PC-9 (cell line): Measurements from ENCODE around the gene GCLC. TPM values are rescaled to one million over a fixed set of nuclear protein-coding genes. Genes with fewer than 3 reads are reported as not detected.
A peak's percentile ranks its signal among the peaks of the same experiment; 100 is the strongest.

ENCODE experiments used
- BruUV-seq: library from RNA; stranded (reverse); fragments of 400-500 nt; replicated peaks from 2 replicates; lab custom pipeline; 2021; lab: Mats Ljungman, UMichigan
- CTCF ChIA-PET: fragments of 300-600 bp; sonication (Branson Sonifier 250); formaldehyde crosslinking; loops from one replicate; lab custom pipeline; 2022; ENCODE audit warnings: antibody characterized with exemption; lab: Charles Lee
- POLR2A ChIA-PET: fragments of 300-600 bp; sonication (Branson Sonifier 250); formaldehyde crosslinking; loops from one replicate; lab custom pipeline; 2022; ENCODE audit warnings: antibody characterized with exemption; ENCODE audit not compliant: unreplicated experiment; lab: Charles Lee
- DNase-seq, 2 experiments: peaks; one replicate each; pipeline versions ENCODE4 v3.0.0 to v3.0.0-alpha.2; 2015 to 2022; ENCODE audit warnings: mixed read lengths in 1 of 2
- H2AFZ ChIP-seq: fragments of 200-600 bp; sonication (generic); 2 replicates; pipeline ENCODE4 v1.8.1; 2017; ENCODE audit warnings: antibody characterized with exemption
- H3F3A ChIP-seq: fragments of 200-600 bp; sonication (generic); 2 replicates; pipeline ENCODE4 v1.8.1; 2017; ENCODE audit warnings: antibody characterized with exemption, mild to moderate bottlenecking, low read depth; ENCODE audit not compliant: insufficient read depth
- H3K27ac ChIP-seq: fragments of 200-600 bp; sonication (generic); 2 replicates; pipeline ENCODE4 v1.6.1; 2016; ENCODE audit warnings: mixed run types
- H3K27me3 ChIP-seq: fragments of 200-600 bp; sonication (generic); 2 replicates; pipeline ENCODE4 v1.6.1; 2016; ENCODE audit warnings: low read depth, mixed run types; ENCODE audit not compliant: insufficient read depth
- H3K36me3 ChIP-seq: fragments of 200-600 bp; sonication (generic); 2 replicates; pipeline ENCODE4 v1.6.1; 2016; ENCODE audit warnings: low read depth, mixed run types
- H3K4me1 ChIP-seq: fragments of 200-600 bp; sonication (generic); replicated peaks from 2 replicates; pipeline ENCODE4 v1.6.1; 2016; ENCODE audit warnings: mixed run types; ENCODE audit not compliant: insufficient read depth
- H3K4me2 ChIP-seq: fragments of 200-600 bp; sonication (generic); 2 replicates; pipeline ENCODE4 v1.6.1; 2017; ENCODE audit warnings: mixed run types
- H3K4me3 ChIP-seq: fragments of 200-600 bp; sonication (generic); 2 replicates; pipeline ENCODE4 v1.6.1; 2016; ENCODE audit warnings: mixed run types
- H3K79me2 ChIP-seq: fragments of 200-600 bp; sonication (generic); 2 replicates; pipeline ENCODE4 v1.6.1; 2017; ENCODE audit warnings: low read depth, mixed run types
- H3K9me2 ChIP-seq: fragments of 200-600 bp; sonication (generic); 2 replicates; pipeline ENCODE4 v1.8.1; 2017; ENCODE audit warnings: mild to moderate bottlenecking; ENCODE audit not compliant: insufficient read depth
- H3K9me3 ChIP-seq: fragments of 200-600 bp; sonication (generic); 2 replicates; pipeline ENCODE4 v1.8.1; 2016; ENCODE audit warnings: low read depth; ENCODE audit not compliant: insufficient read depth
- H4K20me1 ChIP-seq: fragments of 200-600 bp; sonication (generic); 2 replicates; pipeline ENCODE4 v1.8.1; 2017; ENCODE audit not compliant: insufficient read depth
- CTCF ChIP-seq: fragments of 200-600 bp; sonication (generic); conservative IDR thresholded peaks from 2 replicates; pipeline ENCODE4 v1.6.1; 2017; ENCODE audit warnings: mixed run types, antibody characterized with exemption, mild to moderate bottlenecking, moderate library complexity
- EZH2 ChIP-seq: fragments of 200-600 bp; sonication (generic); IDR thresholded peaks from 2 replicates; pipeline ENCODE4 v1.8.0; 2017; ENCODE audit warnings: antibody characterized with exemption, low read depth
- intact Hi-C: fragments of 100-400 bp; cut with micrococcal nuclease; formaldehyde crosslinking; loops from one replicate; pipeline ENCODE4 v1.10.0; 2022; ENCODE audit not compliant: unreplicated experiment
- total RNA-seq: library from RNA; stranded (reverse); gene quantifications from 2 replicates; pipeline ENCODE4 v1.2.3, GENCODE V29; 2021

The GCLC gene
- total RNA-seq, 1 experiment from 2014 or later, result 213 TPM

- intact Hi-C loops, result no loop called here
- Histone ChIP-seq H3K4me2 (peak overlapping the region; percentile 98), H3K4me1 (peaks cover 51% of the 10 kb centered on the region), H3K9me3 (no peaks in the 10 kb centered on the region), H3K79me2 (peaks cover 100% of the 10 kb centered on the region), H3K27ac (no peak overlapping the region), H3F3A (peaks cover 16% of the 10 kb centered on the region; the same call in 1 of the 2 replicates), H3K36me3 (peaks cover 60% of the 10 kb centered on the region), H2AFZ (no peak overlapping the region), H3K27me3 (no peaks in the 10 kb centered on the region), H3K9me2 (no peaks in the 10 kb centered on the region), H3K4me3 (peak overlapping the region; percentile 79; the same call in 1 of the 2 replicates), H4K20me1 (peaks cover 95% of the 10 kb centered on the region)
- ChIA-PET POLR2A (no interaction called here), CTCF (no interaction called here)
- TF ChIP-seq EZH2 (no peak), CTCF (no peak)
- BruUV-seq, result no TSS peak
- DNase-seq, result no peak
These were observed 5.3 kb downstream of the GCLC start for GRCh38 chr6:53539561-53539960.

GRCh38 chr6:53536561-53536960 is 8.3 kb downstream of the GCLC start:
- Histone ChIP-seq H3K36me3 (peaks cover 57% of the 10 kb centered on the region), H3K27me3 (no peaks in the 10 kb centered on the region), H3K4me2 (peak overlapping the region; percentile 51), H4K20me1 (peaks cover 98% of the 10 kb centered on the region), H3K4me3 (no peak overlapping the region), H3K79me2 (peaks cover 100% of the 10 kb centered on the region), H3K9me2 (no peaks in the 10 kb centered on the region), H2AFZ (no peak overlapping the region), H3K4me1 (peaks cover 52% of the 10 kb centered on the region), H3F3A (peaks cover 16% of the 10 kb centered on the region; the same call in 1 of the 2 replicates), H3K9me3 (no peaks in the 10 kb centered on the region), H3K27ac (no peak overlapping the region)
- BruUV-seq, result no TSS peak
- POLR2A ChIA-PET, result no interaction called here
- TF ChIP-seq CTCF, result no peak
- no peak for TF ChIP-seq EZH2
- intact Hi-C loops, result no loop called here
- CTCF ChIA-PET, result no interaction called here
- no peak for DNase-seq

GRCh38 chr6:53532942-53533341 is 12.0 kb downstream of the GCLC start:
- Histone ChIP-seq H3K36me3 (peaks cover 29% of the 10 kb centered on the region), H3F3A (peaks cover 18% of the 10 kb centered on the region), H4K20me1 (peaks cover 95% of the 10 kb centered on the region), H3K4me2 (no peak overlapping the region), H3K79me2 (peaks cover 100% of the 10 kb centered on the region), H3K27me3 (no peaks in the 10 kb centered on the region), H3K27ac (0 out of 2 replicates have a peak overlapping the region, but pooled peaks have one; percentile 7), H3K4me1 (peaks cover 21% of the 10 kb centered on the region; the same call in 1 of the 2 replicates), H3K4me3 (no peak overlapping the region), H2AFZ (no peak overlapping the region), H3K9me3 (no peaks in the 10 kb centered on the region), H3K9me2 (no peaks in the 10 kb centered on the region)
- POLR2A ChIA-PET, result no interaction called here
- CTCF ChIA-PET, result interaction anchor here (0.6 kb wide), 1 partner anchor 122 kb away, joined by 5 read pairs; no protein-coding TSS in a partner anchor
- no TSS peak for BruUV-seq
- TF ChIP-seq EZH2 (no peak), CTCF (no peak)
- peak in 1 of 2 experiments; percentile 26 for DNase-seq
- intact Hi-C loops, result no loop called here
